ENCODE results near the gene CLINT1. TPM values are rescaled to one million over a fixed set of nuclear protein-coding genes. Genes with fewer than 3 reads are reported as not detected.

The CLINT1 gene
- total and polyA plus RNA-seq, 9 of the 15 experiments (the other 6 are each of a cell fraction or from before 2014, with no cell fraction given) = 23.6 to 125 (median 71.4) TPM

DNA sequence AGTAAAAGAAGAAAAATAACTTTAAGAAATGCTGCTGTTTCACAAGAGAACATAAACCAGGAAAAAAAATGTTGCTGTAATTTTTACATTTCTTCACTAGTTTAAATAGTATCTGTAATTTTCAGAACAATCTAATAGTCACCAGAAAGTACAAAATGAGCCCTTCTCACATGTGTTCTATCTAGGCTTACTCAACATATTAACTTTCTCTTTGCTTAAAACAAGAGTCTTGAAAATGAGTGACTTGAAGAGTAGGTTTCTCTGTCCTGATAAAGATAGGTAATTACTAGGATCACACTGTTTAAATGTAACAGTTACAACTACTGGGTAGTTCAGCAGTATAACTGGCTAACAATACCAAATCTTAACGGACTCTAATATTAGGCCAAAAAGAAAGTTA is 37.5 kb downstream of the CLINT1 start:
- 79% methylated on average over 1 of the region's 1 CpG for WGBS (ENCODE audit: insufficient coverage, low coverage, missing lambda C conversion rate)
- in situ Hi-C loops (cut with MboI) = no loop called here
- Histone ChIP-seq H3K4me1 (replicated peaks in 1 of 2; ENCODE audit: control insufficient read depth in 2 of 2, insufficient read depth in 2 of 2, low read length in 2 of 2) (no peaks in the 10 kb centered on the region; a peak in 1 of 5 replicates), H3K36me3 (ENCODE audit: control insufficient read depth, insufficient read depth, low read length) (peaks cover 14% of the 10 kb centered on the region; the same call in 2 of the 3 replicates), H4K20me1 (replicated peaks; ENCODE audit: control insufficient read depth, insufficient read depth, low read length) (no peaks in the 10 kb centered on the region; the same call in 1 of the 2 replicates), H3K27ac (ENCODE audit: extremely low read depth, low read depth, low read length) (peak overlapping the region; percentile 6; the same call in 1 of the 3 replicates), H3K9ac (ENCODE audit: insufficient read depth in 1 of 2, low read depth in 2 of 2, low read length in 2 of 2) (no peak overlapping the region), H3K9me3 (replicated peaks; ENCODE audit: control insufficient read depth, insufficient read depth, low read depth, low read length) (no peaks in the 10 kb centered on the region), H3K4me2 (ENCODE audit: insufficient read depth, low read length) (no peak overlapping the region), H3K27me3 (ENCODE audit: control insufficient read depth in 2 of 2, insufficient read depth in 2 of 2, low read length in 2 of 2) (no peaks in the 10 kb centered on the region), H3K4me3 (no peak overlapping the region), H3K9me1 (ENCODE audit: control insufficient read depth, insufficient read depth, low read length) (no peaks in the 10 kb centered on the region), H3K79me2 (ENCODE audit: control insufficient read depth, insufficient read depth, low read length) (peaks cover 91% of the 10 kb centered on the region), H2AFZ (ENCODE audit: low read depth, low read length) (no peak overlapping the region)
- DNase-seq (ENCODE audit: extremely low read depth in 1 of 4, low spot score in 3 of 4) = no peak
- CTCF ChIA-PET (ENCODE audit: low intra/inter-chr PET ratio) = interaction anchor here (1.2 kb wide), 1 partner anchor 128 kb away, joined by 7 read pairs; no protein-coding TSS in a partner anchor
- intact Hi-C loops (cut with micrococcal nuclease) = loop anchor here (2.0 to 5.0 kb wide), 3 partner anchors 36 to 173 kb away; partner anchors contain the start of gene CLINT1
- POLR2A ChIA-PET = no interaction called here
- TF ChIP-seq ZNF212 (CRISPR knock-in tag; IDR thresholded peaks at IDR 0.05) (no peak), NCOA4 (IDR thresholded peaks at IDR 0.05; ENCODE audit: partially characterized antibody) (no peak), SIRT6 (IDR thresholded peaks at IDR 0.05; ENCODE audit: low read depth, low read length) (no peak), XRCC4 (IDR thresholded peaks at IDR 0.05; ENCODE audit: extremely low read depth, insufficient read depth, insufficient read length) (no peak), ZZZ3 (IDR thresholded peaks at IDR 0.05) (no peak), ZNF12 (CRISPR knock-in tag; IDR thresholded peaks at IDR 0.05) (no peak), STAT5B (CRISPR knock-in tag; IDR thresholded peaks at IDR 0.05) (no peak)
- TF ChIP-seq, protein P1, sequence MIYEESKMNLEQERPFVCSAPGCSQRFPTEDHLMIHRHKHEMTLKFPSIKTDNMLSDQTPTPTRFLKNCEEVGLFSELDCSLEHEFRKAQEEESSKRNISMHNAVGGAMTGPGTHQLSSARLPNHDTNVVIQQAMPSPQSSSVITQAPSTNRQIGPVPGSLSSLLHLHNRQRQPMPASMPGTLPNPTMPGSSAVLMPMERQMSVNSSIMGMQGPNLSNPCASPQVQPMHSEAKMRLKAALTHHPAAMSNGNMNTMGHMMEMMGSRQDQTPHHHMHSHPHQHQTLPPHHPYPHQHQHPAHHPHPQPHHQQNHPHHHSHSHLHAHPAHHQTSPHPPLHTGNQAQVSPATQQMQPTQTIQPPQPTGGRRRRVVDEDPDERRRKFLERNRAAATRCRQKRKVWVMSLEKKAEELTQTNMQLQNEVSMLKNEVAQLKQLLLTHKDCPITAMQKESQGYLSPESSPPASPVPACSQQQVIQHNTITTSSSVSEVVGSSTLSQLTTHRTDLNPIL (CRISPR knock-in tag; IDR thresholded peaks at IDR 0.05) = no peak
- BruUV-seq (replicated peaks) = no TSS peak
- ATAC-seq = 0 out of 3 replicates have a peak, but pooled peaks have one; percentile 28
- no peak for FAIRE-seq

Measured in K562 (cell line).